Hepatic stellate cell (primary cell): ENCODE results near the gene TARBP2.
"Not testable (repeated sequence)": the region's sequence is repeated elsewhere in the genome, so short reads cannot be mapped to it uniquely, and the experiment has no call there.

ENCODE experiments used
- DNase-seq: peaks from one replicate; pipeline ENCODE4 v3.0.0; 2011; ENCODE audit warnings: low spot score

Gene TARBP2

GRCh38 chr12:53513712-53514410 is 12.8 kb downstream of the TARBP2 start:
- DNase-seq = no peak

DNA sequence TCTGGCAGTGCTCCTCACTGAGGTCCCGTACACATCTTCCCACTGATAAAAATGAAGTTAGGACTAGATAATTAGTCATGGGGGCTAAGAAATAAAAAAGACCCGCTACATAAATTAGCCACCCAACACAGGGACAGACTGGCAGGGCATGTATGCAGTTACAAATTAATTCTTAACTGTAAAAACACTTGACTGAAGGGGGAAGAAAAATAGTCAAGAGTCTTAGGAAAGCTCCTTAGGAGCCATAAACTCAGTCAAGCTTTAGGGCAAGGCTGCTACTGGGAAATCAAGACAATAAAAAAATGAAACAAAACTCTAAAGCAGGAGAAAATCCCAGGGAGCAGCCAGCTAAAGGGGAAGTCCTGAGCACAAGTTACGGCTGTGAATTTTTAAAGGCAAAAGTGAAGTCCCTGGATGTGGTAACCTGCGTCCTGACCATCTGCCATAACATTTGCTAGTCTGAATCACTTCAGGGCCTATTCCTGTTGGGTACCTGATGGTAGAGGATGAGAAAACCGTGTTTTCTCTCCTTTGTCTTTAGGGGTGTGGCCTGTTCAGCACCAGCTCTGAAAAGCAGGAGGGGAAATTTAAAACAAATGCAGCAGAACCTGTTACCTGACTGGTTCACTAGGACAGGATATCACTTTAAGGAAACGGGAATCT is 13.7 kb downstream of the TARBP2 start:
- DNase-seq = no peak

DNA sequence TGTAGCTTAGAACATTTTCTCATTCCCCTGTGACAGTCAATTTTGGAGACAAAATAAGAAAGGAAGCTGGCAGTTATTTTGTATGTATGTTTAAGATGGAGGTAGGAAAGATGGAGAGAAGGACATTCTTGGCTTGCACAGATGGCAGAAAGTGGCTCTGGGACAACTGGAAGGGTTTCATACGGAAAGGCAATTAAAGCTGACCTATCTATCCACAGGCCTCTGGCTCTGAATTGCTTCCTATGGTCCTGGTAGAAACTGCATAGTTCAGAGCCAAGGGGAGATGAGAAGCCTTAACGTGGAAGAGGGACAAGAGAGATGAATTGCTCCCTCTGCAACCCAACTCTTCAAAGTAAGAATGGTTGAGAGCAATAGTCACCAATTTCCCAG is 14.2 kb downstream of the TARBP2 start:
- DNase-seq = no peak

GRCh38 chr12:53516758-53517455 is 15.8 kb downstream of the TARBP2 start:
- no peak for DNase-seq

GRCh38 chr12:53518381-53518780 is 17.3 kb downstream of the TARBP2 start:
- DNase-seq = no peak

- no peak for DNase-seq
Observed at GRCh38 chr12:53523131-53523530, 22.0 kb downstream of the TARBP2 start.

GRCh38 chr12:53524476-53524875 is 23.4 kb downstream of the TARBP2 start:
- no peak for DNase-seq

DNA sequence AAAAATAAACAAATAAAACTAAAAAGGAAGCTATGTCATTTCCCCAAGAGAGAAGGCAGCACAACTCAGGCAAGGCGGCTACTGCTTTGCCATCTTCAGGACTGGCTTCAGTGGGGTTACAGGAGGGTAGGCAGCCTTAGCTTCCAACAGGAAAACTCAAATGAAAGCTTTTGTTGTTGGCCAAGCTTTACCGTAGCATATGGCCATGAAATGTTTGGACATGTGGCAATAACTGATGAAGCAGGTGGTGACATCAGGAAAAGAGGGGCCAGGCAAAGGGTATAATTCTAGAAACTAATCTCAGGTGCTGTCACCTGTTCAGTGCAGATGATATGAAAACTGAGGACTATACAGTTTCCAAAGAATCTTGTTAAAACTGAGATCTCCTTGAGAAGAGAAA is 29.0 kb downstream of the TARBP2 start:
- DNase-seq = no peak

GRCh38 chr12:53530920-53531319 is 29.8 kb downstream of the TARBP2 start:
- peak; percentile 37 for DNase-seq

GRCh38 chr12:53532021-53532420 is 30.9 kb downstream of the TARBP2 start:
- DNase-seq = no peak

GRCh38 chr12:53532524-53533445 is 31.7 kb downstream of the TARBP2 start:
- no peak for DNase-seq

DNA sequence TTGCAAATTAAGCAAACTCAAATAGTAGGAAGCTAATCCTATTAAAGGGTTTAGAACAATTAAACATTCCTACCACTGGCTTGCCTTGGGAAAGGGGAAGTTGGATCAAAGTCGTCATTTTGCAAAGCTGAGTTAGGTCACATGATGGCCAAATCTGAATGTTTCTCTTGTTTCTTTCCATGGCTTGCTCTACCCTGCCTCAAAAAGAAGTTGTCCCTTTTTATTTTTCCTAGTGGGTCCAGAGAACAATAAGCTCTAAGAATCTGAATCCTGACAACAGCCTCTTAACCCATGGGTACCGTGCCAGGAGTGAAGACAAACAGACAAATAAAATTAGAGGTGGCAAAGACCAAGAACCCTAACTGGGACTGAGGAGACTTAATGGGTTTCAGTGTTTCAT is 32.4 kb downstream of the TARBP2 start:
- no peak for DNase-seq

DNA sequence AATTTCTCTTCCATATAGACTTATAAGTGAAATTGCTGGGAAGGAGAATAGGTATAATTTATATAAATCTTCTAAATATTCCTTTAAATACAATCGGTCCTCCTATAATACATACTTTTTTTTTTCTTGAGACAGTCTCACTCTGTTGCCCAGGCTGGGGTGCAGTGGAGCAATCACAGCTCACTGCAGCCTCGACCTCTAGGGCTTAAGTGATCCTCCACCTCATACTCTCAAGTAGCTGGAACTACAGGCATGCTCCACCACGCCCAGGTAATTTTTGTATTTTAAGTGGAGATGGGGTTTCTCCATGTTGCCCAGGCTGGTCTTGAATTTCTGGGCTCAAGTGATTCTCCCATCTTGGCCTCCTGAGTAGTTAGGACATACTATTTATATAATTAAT is 35.9 kb downstream of the TARBP2 start:
- DNase-seq = no peak

DNA sequence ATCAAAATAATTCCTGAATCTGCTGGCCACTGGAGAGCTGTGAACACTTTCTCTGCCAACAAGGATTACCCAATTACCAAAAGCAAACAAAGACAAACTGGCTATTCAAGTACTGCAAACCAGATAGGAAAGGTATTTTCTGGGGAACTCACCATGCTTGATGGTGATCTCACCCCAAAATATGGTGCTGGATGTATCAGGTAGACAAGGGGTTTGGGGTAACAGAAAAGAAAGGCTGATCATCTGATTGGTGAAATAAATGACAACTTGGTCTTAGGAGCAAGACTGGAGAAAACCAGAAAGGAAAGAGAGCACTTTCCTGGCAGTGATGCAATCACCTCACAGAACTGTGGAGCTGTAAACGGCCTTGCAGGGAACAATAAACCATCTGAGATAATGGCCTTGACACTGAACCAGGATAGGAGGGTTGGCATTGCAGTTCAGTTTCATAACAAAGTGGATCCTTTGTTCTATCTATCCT is 37.2 kb downstream of the TARBP2 start:
- no peak for DNase-seq

DNA sequence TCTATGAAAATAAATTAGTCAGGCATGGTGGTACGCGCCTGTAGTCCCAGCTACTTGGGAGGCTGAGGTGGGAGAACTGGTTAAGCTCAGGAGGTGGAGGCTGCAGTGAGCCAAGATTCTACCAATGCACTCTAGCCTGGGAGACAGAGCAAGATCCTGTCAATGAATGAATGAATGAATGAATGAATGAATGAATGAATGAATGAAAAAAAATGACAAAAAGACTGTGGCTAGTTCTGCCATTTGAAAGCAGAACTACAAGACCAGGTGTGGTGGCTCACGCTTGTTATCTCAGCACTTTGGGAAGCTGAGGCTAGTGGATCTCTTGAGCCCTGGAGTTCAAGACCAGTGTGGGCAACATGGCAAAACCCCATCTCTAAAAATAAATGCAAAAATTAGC is 38.4 kb downstream of the TARBP2 start:
- DNase-seq = no peak

DNA sequence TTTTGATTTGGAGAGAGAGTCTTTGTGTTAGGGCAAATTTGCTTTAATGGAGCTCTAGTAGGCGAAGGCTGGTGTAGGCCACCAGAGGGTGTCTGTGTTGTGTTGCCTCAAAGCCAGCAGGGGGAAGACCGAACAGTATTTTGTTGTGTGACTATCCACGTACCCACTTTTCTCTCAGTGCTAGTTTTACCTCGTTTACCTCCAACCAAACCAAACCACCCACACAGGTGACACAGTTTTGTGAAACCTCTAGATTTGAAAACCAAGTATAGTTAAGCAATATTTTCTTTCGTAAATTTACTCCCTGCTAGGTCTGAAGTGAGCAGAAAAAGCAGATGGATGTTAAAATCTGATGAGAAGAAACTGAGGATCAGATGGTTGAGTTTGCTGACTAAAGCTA is 42.5 kb downstream of the TARBP2 start:
- DNase-seq = peak; percentile 68

GRCh38 chr12:53548354-53548753 is 47.3 kb downstream of the TARBP2 start:
- not testable (repeated sequence) for DNase-seq

- DNase-seq = not testable (repeated sequence)
Observed at GRCh38 chr12:53550131-53550530, 49.0 kb downstream of the TARBP2 start.

GRCh38 chr12:53550595-53550994 is 49.5 kb downstream of the TARBP2 start:
- no peak for DNase-seq

- no peak for DNase-seq
Observed at GRCh38 chr12:53551889-53552291, 50.8 kb downstream of the TARBP2 start.

GRCh38 chr12:53552361-53553327 is 51.6 kb downstream of the TARBP2 start:
- no peak for DNase-seq
